Measurements from ENCODE around the gene CSRNP3.

CSRNP3 gene

DNA sequence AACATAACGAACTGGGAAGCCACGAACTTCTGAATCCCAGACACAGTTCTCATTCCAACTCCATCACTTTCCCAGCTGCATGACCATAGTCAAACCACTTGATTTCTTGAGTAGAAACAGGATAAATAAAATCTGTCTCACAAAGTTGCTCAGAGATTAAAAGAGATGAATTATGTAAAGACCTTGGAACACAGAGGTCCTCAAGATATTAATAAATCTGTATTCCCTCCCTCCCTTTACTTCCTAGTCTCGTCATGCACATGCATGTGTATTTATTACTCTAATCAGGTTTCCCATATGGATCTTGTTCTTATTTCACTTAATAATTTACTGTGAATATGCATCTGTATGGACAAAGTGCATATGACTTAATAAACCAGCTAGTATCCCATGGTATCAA, 21.1 kb upstream of the CSRNP3 start:
- no peak for DNase-seq (ENCODE audit: low read depth)
- no peak overlapping the region for H3K4me3 ChIP-seq (ENCODE audit: control insufficient read depth, low read depth, low read length)
- TF ChIP-seq, protein P1, sequence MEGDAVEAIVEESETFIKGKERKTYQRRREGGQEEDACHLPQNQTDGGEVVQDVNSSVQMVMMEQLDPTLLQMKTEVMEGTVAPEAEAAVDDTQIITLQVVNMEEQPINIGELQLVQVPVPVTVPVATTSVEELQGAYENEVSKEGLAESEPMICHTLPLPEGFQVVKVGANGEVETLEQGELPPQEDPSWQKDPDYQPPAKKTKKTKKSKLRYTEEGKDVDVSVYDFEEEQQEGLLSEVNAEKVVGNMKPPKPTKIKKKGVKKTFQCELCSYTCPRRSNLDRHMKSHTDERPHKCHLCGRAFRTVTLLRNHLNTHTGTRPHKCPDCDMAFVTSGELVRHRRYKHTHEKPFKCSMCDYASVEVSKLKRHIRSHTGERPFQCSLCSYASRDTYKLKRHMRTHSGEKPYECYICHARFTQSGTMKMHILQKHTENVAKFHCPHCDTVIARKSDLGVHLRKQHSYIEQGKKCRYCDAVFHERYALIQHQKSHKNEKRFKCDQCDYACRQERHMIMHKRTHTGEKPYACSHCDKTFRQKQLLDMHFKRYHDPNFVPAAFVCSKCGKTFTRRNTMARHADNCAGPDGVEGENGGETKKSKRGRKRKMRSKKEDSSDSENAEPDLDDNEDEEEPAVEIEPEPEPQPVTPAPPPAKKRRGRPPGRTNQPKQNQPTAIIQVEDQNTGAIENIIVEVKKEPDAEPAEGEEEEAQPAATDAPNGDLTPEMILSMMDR (IDR thresholded peaks at IDR 0.05; ENCODE audit: control insufficient read depth, insufficient read depth, low read depth, low read length, missing control alignments) = no peak

DNA sequence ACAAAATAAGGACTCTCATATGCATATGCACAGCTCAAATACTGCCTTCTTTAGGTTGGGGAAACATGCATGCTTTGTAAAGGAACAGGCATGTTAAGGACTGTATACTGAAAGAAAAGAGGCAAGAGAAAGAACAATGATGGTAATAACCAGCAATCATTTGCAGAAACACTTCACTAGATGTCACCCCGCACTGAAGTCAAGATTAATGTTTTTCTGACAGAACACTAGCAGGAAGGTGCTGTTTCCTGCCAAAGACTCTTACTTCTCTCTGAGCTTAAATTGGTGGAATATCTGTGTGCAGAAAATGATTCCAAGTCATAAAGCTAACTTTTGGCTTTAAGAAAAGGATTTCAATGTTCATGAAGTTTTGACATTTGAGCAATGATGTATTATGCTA, 19.3 kb upstream of the CSRNP3 start:
- TF ChIP-seq, protein P1 (IDR thresholded peaks at IDR 0.05; ENCODE audit: control insufficient read depth, insufficient read depth, low read depth, low read length, missing control alignments) = no peak
- no peak overlapping the region for H3K4me3 ChIP-seq (ENCODE audit: control insufficient read depth, low read depth, low read length)
- DNase-seq (ENCODE audit: low read depth) = no peak

DNA sequence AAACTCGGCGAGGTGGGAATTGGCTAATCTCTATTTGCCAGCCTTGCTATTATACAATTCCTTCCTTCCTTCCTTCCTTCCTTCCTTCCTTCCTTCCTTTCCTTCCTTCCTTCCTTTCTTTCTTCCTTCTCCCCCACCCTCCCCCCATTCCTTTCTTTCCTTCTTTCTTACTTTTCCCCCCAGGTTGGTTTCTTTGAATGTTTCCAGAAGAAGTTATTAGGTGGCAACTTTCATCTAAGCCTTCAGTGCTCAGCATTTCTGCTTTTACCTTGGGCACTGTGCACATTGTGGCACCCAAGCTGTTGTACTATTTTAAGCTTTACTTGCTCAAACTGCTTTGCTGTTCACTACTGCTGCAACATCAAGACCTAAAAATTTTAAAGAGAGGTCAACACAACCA, 17.2 kb upstream of the CSRNP3 start:
- TF ChIP-seq, protein P1 (IDR thresholded peaks at IDR 0.05; ENCODE audit: control insufficient read depth, insufficient read depth, low read depth, low read length, missing control alignments) = no peak
- H3K4me3 ChIP-seq (ENCODE audit: control insufficient read depth, low read depth, low read length) = no peak overlapping the region
- DNase-seq (ENCODE audit: low read depth) = no peak

DNA sequence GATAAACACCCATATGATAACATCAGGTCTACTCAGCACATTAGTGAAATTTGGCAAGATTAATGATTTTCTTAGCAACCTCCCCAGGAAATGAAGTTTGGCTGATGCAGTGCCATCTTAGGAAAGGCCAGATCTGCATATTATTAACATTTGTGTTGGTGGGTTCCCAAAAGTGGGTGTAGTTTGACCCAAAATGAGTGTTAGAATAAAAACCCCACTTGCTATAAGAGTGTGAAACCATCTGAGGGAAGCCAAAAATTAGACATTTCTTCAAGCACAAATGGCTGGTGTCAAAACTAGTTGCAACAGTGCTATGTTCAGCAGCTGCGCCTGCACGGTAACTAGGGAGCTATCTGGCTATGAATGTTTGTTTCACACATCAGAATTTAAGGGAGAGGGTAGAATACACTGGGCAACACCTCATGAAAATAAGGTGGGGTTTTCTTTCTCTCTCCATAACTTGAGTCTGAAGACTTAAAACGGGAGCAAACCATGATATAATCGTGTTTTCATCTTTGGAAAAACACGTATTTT, 15.9 kb upstream of the CSRNP3 start:
- no peak for DNase-seq (ENCODE audit: low read depth)
- H3K4me3 ChIP-seq (ENCODE audit: control insufficient read depth, low read depth, low read length) = no peak overlapping the region
- TF ChIP-seq, protein P1 (IDR thresholded peaks at IDR 0.05; ENCODE audit: control insufficient read depth, insufficient read depth, low read depth, low read length, missing control alignments) = no peak

DNA sequence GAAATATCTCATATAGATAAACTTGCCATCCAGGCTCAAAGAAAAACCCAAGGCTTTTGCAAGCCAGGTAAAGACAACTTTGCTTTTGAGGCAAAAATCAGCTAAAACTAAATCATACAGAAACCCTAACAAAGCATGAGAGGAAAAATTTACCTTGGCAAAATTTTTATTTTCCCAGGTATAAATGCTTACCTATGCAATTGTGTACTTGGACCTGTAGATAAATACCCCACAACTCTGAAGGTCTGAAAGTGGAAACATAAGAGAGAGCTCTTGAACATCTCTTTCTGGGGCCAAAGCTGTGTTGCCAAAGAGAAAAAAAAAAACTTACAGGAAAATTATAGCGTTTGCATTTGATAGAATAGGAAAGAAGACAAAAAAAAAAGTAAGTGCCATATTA, 14.6 kb upstream of the CSRNP3 start:
- no peak overlapping the region for H3K4me3 ChIP-seq (ENCODE audit: control insufficient read depth, low read depth, low read length)
- TF ChIP-seq, protein P1 (IDR thresholded peaks at IDR 0.05; ENCODE audit: control insufficient read depth, insufficient read depth, low read depth, low read length, missing control alignments) = no peak
- DNase-seq (ENCODE audit: low read depth) = no peak

DNA sequence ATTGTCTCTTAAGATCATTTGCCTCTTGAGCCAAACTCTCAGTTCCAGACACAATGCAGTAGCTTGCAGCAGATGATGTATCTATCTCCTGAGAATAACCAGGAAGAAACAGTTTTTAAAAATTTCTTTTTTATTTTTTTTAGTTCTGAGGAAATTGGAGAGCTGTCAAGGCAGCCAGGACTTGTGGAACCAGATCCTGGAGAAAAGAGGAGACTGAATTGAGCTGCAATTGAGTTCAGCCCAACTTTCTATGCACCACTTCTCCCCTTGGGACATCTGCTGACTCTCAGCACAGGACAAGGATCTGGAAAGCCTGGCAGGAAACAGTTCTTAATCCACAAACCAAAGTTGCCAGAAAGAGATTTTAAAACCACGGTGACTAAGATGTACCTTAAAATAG, 13.5 kb upstream of the CSRNP3 start:
- no peak overlapping the region for H3K4me3 ChIP-seq (ENCODE audit: control insufficient read depth, low read depth, low read length)
- no peak for DNase-seq (ENCODE audit: low read depth)
- TF ChIP-seq, protein P1 (IDR thresholded peaks at IDR 0.05; ENCODE audit: control insufficient read depth, insufficient read depth, low read depth, low read length, missing control alignments) = no peak

DNA sequence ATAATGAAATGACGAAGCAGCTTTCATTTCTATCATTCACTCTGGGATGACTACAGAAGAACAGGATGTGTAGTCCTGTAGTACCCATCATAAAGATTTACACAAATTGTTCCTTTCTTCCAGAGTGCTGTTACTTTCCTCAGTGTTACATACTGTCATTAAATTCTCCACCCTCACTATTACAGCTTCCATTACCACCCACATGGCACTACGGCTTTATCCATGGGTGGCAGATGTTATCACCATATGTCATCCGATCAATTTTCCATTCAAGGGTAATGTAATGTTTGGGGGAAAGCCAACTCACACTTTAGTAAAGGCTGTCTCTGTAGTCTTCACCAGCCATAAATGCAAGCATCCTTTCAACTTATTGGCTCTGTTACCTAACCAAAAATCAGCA, 7.1 kb upstream of the CSRNP3 start:
- no peak overlapping the region for H3K4me3 ChIP-seq (ENCODE audit: control insufficient read depth, low read depth, low read length)
- no peak for DNase-seq (ENCODE audit: low read depth)

More for the DNA sequence above, 7.1 kb upstream of the CSRNP3 start:
- TF ChIP-seq, protein P1 (IDR thresholded peaks at IDR 0.05; ENCODE audit: control insufficient read depth, insufficient read depth, low read depth, low read length, missing control alignments) = no peak
